Activated T-cell treated with anti-CD3 and anti-CD28 coated beads, Interleukin-2, amount 50 U/mL, for 24 hours (primary cell): ENCODE results near the gene RXFP3.

Experiments used
- DNase-seq: peaks from one replicate; pipeline ENCODE4 v3.0.0-alpha.2; 2020
- H3K27ac Mint-ChIP-seq: 2 replicates; pipeline ENCODE4 v1.8.0; 2020; ENCODE audit warnings: mild to moderate bottlenecking, mixed read lengths
- H3K27me3 Mint-ChIP-seq: 2 replicates; pipeline ENCODE4 v1.8.0; 2020; ENCODE audit warnings: mixed read lengths
- H3K36me3 Mint-ChIP-seq: 2 replicates; pipeline ENCODE4 v1.8.0; 2020; ENCODE audit warnings: low read depth, mixed read lengths
- H3K4me1 Mint-ChIP-seq: 2 replicates; pipeline ENCODE4 v1.8.0; 2020; ENCODE audit warnings: low read depth, mixed read lengths
- H3K4me3 Mint-ChIP-seq: 2 replicates; pipeline ENCODE4 v1.8.0; 2020; ENCODE audit warnings: mild to moderate bottlenecking, moderate library complexity, mixed read lengths
- H3K9me3 Mint-ChIP-seq: 2 replicates; pipeline ENCODE4 v1.8.0; 2020; ENCODE audit warnings: mixed read lengths

RXFP3 gene

GRCh38 chr5:33925278-33925677 is 10.9 kb upstream of the RXFP3 start:
- H3K4me1 Mint-ChIP-seq = no peaks in the 10 kb centered on the region
- H3K27me3 Mint-ChIP-seq = peaks cover 21% of the 10 kb centered on the region
- DNase-seq = no peak
- H3K36me3 Mint-ChIP-seq = no peaks in the 10 kb centered on the region
- no peaks in the 10 kb centered on the region for H3K9me3 Mint-ChIP-seq
- no peak overlapping the region for H3K27ac Mint-ChIP-seq
- H3K4me3 Mint-ChIP-seq = no peak overlapping the region

- no peaks in the 10 kb centered on the region for H3K4me1 Mint-ChIP-seq
- H3K9me3 Mint-ChIP-seq = no peaks in the 10 kb centered on the region
- no peak for DNase-seq
- H3K4me3 Mint-ChIP-seq = no peak overlapping the region
- no peak overlapping the region for H3K27ac Mint-ChIP-seq
- peaks cover 5% of the 10 kb centered on the region for H3K27me3 Mint-ChIP-seq
- no peaks in the 10 kb centered on the region for H3K36me3 Mint-ChIP-seq
Measured at GRCh38 chr5:33927685-33928084, 8.5 kb upstream of the RXFP3 start.

- no peaks in the 10 kb centered on the region for H3K9me3 Mint-ChIP-seq
- H3K27ac Mint-ChIP-seq = no peak overlapping the region
- H3K36me3 Mint-ChIP-seq = no peaks in the 10 kb centered on the region
- H3K4me1 Mint-ChIP-seq = no peaks in the 10 kb centered on the region
- no peak for DNase-seq
- H3K4me3 Mint-ChIP-seq = no peak overlapping the region
- H3K27me3 Mint-ChIP-seq = peaks cover 2% of the 10 kb centered on the region
Measured at GRCh38 chr5:33928283-33928682, 7.9 kb upstream of the RXFP3 start.

- H3K27me3 Mint-ChIP-seq = peaks cover 6% of the 10 kb centered on the region
- no peak overlapping the region for H3K4me3 Mint-ChIP-seq
- H3K36me3 Mint-ChIP-seq = no peaks in the 10 kb centered on the region
- no peaks in the 10 kb centered on the region for H3K9me3 Mint-ChIP-seq
- DNase-seq = no peak
- no peaks in the 10 kb centered on the region for H3K4me1 Mint-ChIP-seq
- H3K27ac Mint-ChIP-seq = no peak overlapping the region
Measured at GRCh38 chr5:33929925-33930690, 6.1 kb upstream of the RXFP3 start.

- peaks cover 5% of the 10 kb centered on the region for H3K4me1 Mint-ChIP-seq
- no peak overlapping the region for H3K27ac Mint-ChIP-seq
- H3K36me3 Mint-ChIP-seq = no peaks in the 10 kb centered on the region
- H3K4me3 Mint-ChIP-seq = no peak overlapping the region
- H3K27me3 Mint-ChIP-seq = peaks cover 16% of the 10 kb centered on the region
- H3K9me3 Mint-ChIP-seq = no peaks in the 10 kb centered on the region
- DNase-seq = no peak
Measured at GRCh38 chr5:33931136-33931535, 5.0 kb upstream of the RXFP3 start.

GRCh38 chr5:33933723-33934169 is 2.4 kb upstream of the RXFP3 start:
- no peak for DNase-seq
- Mint-ChIP-seq H3K36me3 (no peaks in the 10 kb centered on the region), H3K27ac (no peak overlapping the region), H3K9me3 (no peaks in the 10 kb centered on the region), H3K4me3 (no peak overlapping the region), H3K4me1 (peaks cover 11% of the 10 kb centered on the region), H3K27me3 (peaks cover 42% of the 10 kb centered on the region)

GRCh38 chr5:33934176-33934575 is 2.0 kb upstream of the RXFP3 start:
- H3K27ac Mint-ChIP-seq = no peak overlapping the region
- peaks cover 44% of the 10 kb centered on the region for H3K27me3 Mint-ChIP-seq
- no peaks in the 10 kb centered on the region for H3K36me3 Mint-ChIP-seq
- no peak overlapping the region for H3K4me3 Mint-ChIP-seq
- H3K9me3 Mint-ChIP-seq = no peaks in the 10 kb centered on the region
- no peak for DNase-seq
- peaks cover 11% of the 10 kb centered on the region for H3K4me1 Mint-ChIP-seq

- H3K4me3 Mint-ChIP-seq = no peak overlapping the region
- H3K27me3 Mint-ChIP-seq = peaks cover 61% of the 10 kb centered on the region
- peak; percentile 61 for DNase-seq
- no peaks in the 10 kb centered on the region for H3K36me3 Mint-ChIP-seq
- peaks cover 11% of the 10 kb centered on the region for H3K4me1 Mint-ChIP-seq
- no peaks in the 10 kb centered on the region for H3K9me3 Mint-ChIP-seq
- H3K27ac Mint-ChIP-seq = no peak overlapping the region
Measured at GRCh38 chr5:33936004-33936380, 194 bp upstream of the RXFP3 start.

GRCh38 chr5:33937017-33937706 is 976 bp downstream of the RXFP3 start:
- H3K36me3 Mint-ChIP-seq = no peaks in the 10 kb centered on the region
- H3K27ac Mint-ChIP-seq = no peak overlapping the region
- no peak overlapping the region for H3K4me3 Mint-ChIP-seq
- peaks cover 70% of the 10 kb centered on the region for H3K27me3 Mint-ChIP-seq
- DNase-seq = no peak
- H3K4me1 Mint-ChIP-seq = peaks cover 11% of the 10 kb centered on the region
- H3K9me3 Mint-ChIP-seq = no peaks in the 10 kb centered on the region

- Mint-ChIP-seq H3K4me3 (no peak overlapping the region), H3K9me3 (no peaks in the 10 kb centered on the region), H3K27ac (no peak overlapping the region), H3K4me1 (peaks cover 11% of the 10 kb centered on the region), H3K36me3 (no peaks in the 10 kb centered on the region), H3K27me3 (peaks cover 77% of the 10 kb centered on the region)
- no peak for DNase-seq
Measured at GRCh38 chr5:33937707-33938506, 1.7 kb downstream of the RXFP3 start.

GRCh38 chr5:33938507-33938796 is 2.3 kb downstream of the RXFP3 start:
- peaks cover 77% of the 10 kb centered on the region for H3K27me3 Mint-ChIP-seq

GRCh38 chr5:33938881-33939280 is 2.7 kb downstream of the RXFP3 start:
- Mint-ChIP-seq H3K27me3 (peaks cover 77% of the 10 kb centered on the region), H3K9me3 (no peaks in the 10 kb centered on the region), H3K36me3 (no peaks in the 10 kb centered on the region), H3K4me1 (peaks cover 11% of the 10 kb centered on the region), H3K27ac (no peak overlapping the region), H3K4me3 (no peak overlapping the region)
- DNase-seq = no peak

More at GRCh38 chr5:33938507-33938796, 2.3 kb downstream of the RXFP3 start:
- H3K36me3 Mint-ChIP-seq = no peaks in the 10 kb centered on the region
- H3K9me3 Mint-ChIP-seq = no peaks in the 10 kb centered on the region
- no peak overlapping the region for H3K27ac Mint-ChIP-seq
- no peak overlapping the region for H3K4me3 Mint-ChIP-seq
- H3K4me1 Mint-ChIP-seq = peaks cover 11% of the 10 kb centered on the region
- no peak for DNase-seq

GRCh38 chr5:33939556-33940262 is 3.5 kb downstream of the RXFP3 start:
- Mint-ChIP-seq H3K36me3 (no peaks in the 10 kb centered on the region), H3K27ac (no peak overlapping the region), H3K9me3 (no peaks in the 10 kb centered on the region), H3K4me3 (no peak overlapping the region), H3K27me3 (peaks cover 74% of the 10 kb centered on the region), H3K4me1 (peaks cover 11% of the 10 kb centered on the region)
- no peak for DNase-seq

- Mint-ChIP-seq H3K27ac (no peak overlapping the region), H3K36me3 (no peaks in the 10 kb centered on the region), H3K9me3 (no peaks in the 10 kb centered on the region), H3K27me3 (peaks cover 62% of the 10 kb centered on the region), H3K4me3 (no peak overlapping the region), H3K4me1 (peaks cover 7% of the 10 kb centered on the region)
- no peak for DNase-seq
Measured at GRCh38 chr5:33941090-33941489, 4.9 kb downstream of the RXFP3 start.
